ENCODE data around the gene CKAP2.
A peak's percentile ranks its signal among the peaks of the same experiment; 100 is the strongest.
"Not testable (repeated sequence)": the region's sequence is repeated elsewhere in the genome, so short reads cannot be mapped to it uniquely, and the experiment has no call there.

The CKAP2 gene, protein sequence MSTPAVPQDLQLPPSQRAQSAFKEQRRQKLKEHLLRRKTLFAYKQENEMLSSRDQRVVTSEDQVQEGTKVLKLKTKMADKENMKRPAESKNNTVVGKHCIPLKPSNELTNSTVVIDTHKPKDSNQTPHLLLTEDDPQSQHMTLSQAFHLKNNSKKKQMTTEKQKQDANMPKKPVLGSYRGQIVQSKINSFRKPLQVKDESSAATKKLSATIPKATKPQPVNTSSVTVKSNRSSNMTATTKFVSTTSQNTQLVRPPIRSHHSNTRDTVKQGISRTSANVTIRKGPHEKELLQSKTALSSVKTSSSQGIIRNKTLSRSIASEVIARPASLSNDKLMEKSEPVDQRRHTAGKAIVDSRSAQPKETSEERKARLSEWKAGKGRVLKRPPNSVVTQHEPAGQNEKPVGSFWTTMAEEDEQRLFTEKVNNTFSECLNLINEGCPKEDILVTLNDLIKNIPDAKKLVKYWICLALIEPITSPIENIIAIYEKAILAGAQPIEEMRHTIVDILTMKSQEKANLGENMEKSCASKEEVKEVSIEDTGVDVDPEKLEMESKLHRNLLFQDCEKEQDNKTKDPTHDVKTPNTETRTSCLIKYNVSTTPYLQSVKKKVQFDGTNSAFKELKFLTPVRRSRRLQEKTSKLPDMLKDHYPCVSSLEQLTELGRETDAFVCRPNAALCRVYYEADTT

DNA sequence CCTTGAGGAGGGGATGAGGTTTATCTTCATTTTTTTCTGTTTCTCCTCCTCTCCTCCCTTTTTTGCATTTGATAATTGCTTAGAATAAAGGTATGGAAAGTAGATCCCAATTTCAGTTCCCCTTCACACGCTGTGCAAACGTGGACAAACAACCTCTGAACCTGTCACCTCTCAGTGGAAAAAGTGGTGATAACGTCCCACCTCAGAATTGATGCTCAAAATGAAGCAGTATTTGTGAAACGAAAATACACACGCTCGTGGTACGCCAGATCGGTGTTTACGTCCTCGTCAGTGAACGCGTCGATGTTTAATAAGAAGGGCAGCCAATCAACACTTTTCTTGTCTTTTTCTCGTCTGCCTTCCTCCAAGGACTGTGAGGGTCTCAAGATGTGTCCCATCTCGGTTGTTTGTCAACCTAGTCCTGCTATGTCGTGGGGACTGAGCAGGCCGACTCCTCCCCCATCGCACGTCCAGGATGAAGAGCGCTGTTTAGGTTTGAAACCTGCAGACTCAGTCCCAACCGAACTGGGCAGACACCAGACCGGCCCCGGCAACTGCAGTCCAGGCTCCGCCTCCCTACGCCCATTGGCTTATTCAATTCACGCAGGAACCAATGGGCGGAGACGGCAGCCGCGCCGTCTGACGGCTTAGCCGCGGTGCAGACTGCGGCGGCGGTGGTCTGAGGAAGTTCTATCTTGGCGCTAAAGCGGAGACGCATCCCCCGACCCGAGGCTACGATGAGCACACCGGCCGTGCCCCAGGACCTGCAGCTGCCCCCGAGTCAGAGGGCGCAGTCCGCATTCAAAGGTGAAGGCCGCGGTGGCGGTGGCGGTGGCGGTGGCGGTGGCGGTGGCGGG is at the start of gene CKAP2:
Gene CKAP2 (plus strand): TSS at position 659 of the 857 bp plus-strand sequence. CDS start 79 bp downstream, at position 738.
- CTCF ChIA-PET, result no interaction called here
- POLR2A ChIA-PET (ENCODE audit: low non-redundant PET), result no interaction called here
- TF ChIP-seq, protein P1, sequence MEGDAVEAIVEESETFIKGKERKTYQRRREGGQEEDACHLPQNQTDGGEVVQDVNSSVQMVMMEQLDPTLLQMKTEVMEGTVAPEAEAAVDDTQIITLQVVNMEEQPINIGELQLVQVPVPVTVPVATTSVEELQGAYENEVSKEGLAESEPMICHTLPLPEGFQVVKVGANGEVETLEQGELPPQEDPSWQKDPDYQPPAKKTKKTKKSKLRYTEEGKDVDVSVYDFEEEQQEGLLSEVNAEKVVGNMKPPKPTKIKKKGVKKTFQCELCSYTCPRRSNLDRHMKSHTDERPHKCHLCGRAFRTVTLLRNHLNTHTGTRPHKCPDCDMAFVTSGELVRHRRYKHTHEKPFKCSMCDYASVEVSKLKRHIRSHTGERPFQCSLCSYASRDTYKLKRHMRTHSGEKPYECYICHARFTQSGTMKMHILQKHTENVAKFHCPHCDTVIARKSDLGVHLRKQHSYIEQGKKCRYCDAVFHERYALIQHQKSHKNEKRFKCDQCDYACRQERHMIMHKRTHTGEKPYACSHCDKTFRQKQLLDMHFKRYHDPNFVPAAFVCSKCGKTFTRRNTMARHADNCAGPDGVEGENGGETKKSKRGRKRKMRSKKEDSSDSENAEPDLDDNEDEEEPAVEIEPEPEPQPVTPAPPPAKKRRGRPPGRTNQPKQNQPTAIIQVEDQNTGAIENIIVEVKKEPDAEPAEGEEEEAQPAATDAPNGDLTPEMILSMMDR (conservative IDR thresholded peaks at IDR 0.05; ENCODE audit: low read depth), result no peak
- peak; percentile 94 for DNase-seq (ENCODE audit: low spot score)
- H3K27ac ChIP-seq, result peak within 1 kb of the TSS; percentile 95

DNA sequence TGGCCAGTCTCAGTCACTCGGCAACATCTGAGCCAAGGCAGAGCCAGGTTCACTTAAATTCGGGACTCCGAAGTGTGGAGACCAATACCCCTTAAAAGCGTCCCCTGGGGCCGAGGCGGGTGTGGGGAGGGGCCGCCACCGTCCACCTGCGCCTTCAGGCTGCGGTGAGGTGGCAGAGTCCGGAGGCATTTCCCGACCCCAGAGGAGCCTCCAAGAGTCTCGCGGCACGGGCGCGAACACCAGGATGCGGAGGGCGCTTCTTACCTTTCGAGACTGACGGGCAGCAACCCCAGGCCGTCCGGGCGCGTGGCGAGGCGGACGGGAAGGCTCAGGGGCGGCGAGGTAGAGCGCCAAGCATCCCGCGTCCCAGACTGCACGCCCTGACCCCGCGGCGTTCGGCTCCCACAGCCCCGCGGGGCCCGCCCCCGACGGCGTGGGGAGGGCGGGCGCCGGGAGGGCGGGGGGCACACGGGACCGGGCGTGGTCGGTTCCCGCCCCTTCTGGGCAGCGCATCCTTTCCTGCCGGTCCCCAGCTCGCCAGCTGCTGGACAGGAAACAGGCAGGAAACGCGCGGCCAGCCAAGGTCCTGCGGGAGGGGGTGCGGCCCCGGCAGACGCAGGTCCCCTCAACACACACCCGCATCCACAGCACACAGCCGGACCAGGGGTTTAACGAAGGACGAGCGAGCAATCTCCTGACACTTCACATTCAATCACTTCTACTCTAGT is 49.3 kb upstream of the CKAP2 start, which contains the start of gene THSD1:
Gene THSD1 (minus strand): TSS at position 406 of the 728 bp plus-strand sequence. CDS start 3,572 bp downstream, outside the sequence.
- TF ChIP-seq, protein P1 (conservative IDR thresholded peaks at IDR 0.05; ENCODE audit: low read depth), result no peak
- ChIA-PET CTCF (interaction anchor here (1.6 to 2.5 kb wide), 2 partner anchors 42 to 44 kb away, joined by 3 to 11 read pairs; partner anchors contain the start of gene VPS36), POLR2A (ENCODE audit: low non-redundant PET) (no interaction called here)
- peak; percentile 44 for DNase-seq (ENCODE audit: low spot score)
- peak within 1 kb of the TSS; percentile 90 for H3K27ac ChIP-seq

DNA sequence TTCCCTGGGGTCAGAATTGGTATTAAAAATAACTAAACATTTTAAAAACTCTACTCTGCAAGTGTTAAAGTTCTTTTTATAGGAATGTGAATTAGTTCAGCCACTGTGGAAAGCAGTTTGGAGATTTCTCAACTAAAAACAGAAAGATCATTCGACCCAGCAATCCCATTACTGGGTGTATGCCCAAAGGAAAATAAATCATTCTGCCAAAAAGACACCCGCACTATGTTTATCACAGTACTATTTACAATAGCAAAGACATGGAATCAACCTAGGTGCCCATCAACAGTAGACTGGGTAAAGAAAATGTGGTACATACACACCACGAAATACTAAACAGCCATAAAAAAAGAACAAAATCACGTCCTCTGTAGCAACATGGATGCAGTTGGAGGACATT is 48.6 kb upstream of the CKAP2 start:
- peak overlapping the region; percentile 90 for H3K27ac ChIP-seq
- TF ChIP-seq, protein P1 (conservative IDR thresholded peaks at IDR 0.05; ENCODE audit: low read depth), result no peak
- ChIA-PET POLR2A (ENCODE audit: low non-redundant PET) (no interaction called here), CTCF (interaction anchor here (0.8 kb wide), 1 partner anchor 10 kb away, joined by 4 read pairs; no protein-coding TSS in a partner anchor)
- no peak for DNase-seq (ENCODE audit: low spot score)

DNA sequence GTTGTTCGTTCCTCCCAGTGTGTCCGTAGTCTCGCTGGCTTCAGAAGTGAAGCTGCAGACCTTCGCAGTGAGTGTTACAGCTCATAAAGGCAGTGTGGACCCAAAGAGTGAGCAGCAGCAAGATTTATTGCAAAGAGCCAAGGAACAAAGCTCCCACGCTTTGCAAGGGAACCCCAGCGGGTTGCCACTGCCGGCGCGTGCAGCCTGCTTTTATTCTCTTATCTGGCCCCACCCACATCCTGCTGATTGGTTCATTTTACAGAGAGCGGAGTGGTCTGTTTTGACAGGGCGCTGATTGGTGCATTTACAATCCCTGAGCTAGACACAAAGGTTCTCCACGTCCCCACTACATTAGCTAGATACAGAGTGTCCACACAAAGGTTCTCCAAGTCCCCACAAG is 47.8 kb upstream of the CKAP2 start:
- POLR2A ChIA-PET (ENCODE audit: low non-redundant PET); DNase-seq (ENCODE audit: low spot score): not testable (repeated sequence)
- CTCF ChIA-PET, result interaction anchor here (0.8 to 1.0 kb wide), 2 partner anchors 9 to 43 kb away, joined by 3 to 4 read pairs; no protein-coding TSS in a partner anchor
- H3K27ac ChIP-seq, result peak overlapping the region; percentile 58

DNA sequence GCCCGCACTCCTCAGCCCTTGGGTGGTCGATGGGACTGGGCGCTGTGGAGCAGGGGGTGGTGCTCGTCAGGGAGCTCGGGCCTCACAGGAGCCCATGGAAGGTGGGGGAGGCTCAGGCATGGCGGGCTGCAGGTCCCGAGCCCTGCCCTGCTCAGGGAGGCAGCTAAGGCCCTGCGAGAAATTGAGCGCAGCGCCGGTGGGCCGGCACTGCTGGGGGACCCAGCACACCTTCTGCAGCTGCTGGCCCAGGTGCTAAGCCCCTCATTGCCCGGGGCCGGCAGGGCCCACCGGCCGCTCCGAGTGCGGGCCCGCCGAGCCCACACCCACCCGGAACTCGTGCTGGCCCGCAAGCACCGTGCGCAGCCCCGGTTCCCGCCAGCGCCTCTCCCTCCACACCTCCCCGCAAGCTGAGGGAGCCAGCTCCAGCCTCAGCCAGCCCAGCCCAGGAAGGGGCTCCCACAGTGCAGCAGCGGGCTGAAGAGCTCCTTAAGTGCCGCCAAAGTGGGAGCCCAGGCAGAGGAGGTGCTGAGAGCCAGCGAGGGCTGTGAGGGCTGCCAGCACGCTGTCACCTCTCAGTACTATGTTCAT is 47.1 kb upstream of the CKAP2 start:
- POLR2A ChIA-PET (ENCODE audit: low non-redundant PET); DNase-seq (ENCODE audit: low spot score): not testable (repeated sequence)
- peak overlapping the region; percentile 58 for H3K27ac ChIP-seq
- CTCF ChIA-PET, result interaction anchor here (1.0 kb wide), 1 partner anchor 43 kb away, joined by 3 read pairs; no protein-coding TSS in a partner anchor

DNA sequence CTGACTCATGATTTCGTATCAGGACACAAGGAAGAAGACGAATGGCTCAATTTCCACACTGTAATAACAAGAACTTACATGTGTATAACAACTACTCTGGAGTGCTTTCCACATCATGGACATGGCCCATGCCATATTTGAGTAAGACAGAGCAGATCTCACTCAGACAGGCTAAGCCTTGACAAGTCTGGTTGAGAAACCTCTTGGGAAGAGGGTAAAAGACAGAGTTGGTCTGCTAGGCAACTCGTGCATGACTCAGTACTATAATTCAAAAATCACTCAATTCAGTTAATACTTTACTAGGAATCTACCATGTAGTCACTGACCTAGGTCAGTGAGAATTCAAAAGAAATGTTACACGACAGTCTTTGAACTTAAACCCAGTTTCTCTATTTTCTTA is 43.6 kb upstream of the CKAP2 start:
- H3K27ac ChIP-seq, result peak overlapping the region; percentile 95
- CTCF ChIA-PET, result interaction anchor here (1.3 kb wide), 1 partner anchor 39 kb away, joined by 4 read pairs; the partner anchor contains the start of gene VPS36
- peak; percentile 65 for DNase-seq (ENCODE audit: low spot score)
- POLR2A ChIA-PET (ENCODE audit: low non-redundant PET), result interaction anchor here (0.7 kb wide), 1 partner anchor 217 kb away, joined by 3 read pairs; no protein-coding TSS in a partner anchor
- TF ChIP-seq, protein P1 (conservative IDR thresholded peaks at IDR 0.05; ENCODE audit: low read depth), result no peak

Data from RWPE1 (cell line).